GM12875 (cell line): ENCODE results near the gene ATF7.
"Not testable (repeated sequence)": the region's sequence is repeated elsewhere in the genome, so short reads cannot be mapped to it uniquely, and the experiment has no call there.

Experiments used
- H3K4me3 ChIP-seq: one replicate; pipeline ENCODE4 v1.5.1; 2011; ENCODE audit warnings: low read depth, low read length, control low read depth
- TF ChIP-seq, protein P1 (sequence below): IDR thresholded peaks from 2 replicates; pipeline ENCODE4 v1.5.1; 2011; ENCODE audit warnings: low read depth, mild to moderate bottlenecking, control low read depth, inconsistent platforms, low read length, moderate library complexity, borderline replicate concordance; ENCODE audit not compliant: insufficient read depth

The ATF7 gene

DNA sequence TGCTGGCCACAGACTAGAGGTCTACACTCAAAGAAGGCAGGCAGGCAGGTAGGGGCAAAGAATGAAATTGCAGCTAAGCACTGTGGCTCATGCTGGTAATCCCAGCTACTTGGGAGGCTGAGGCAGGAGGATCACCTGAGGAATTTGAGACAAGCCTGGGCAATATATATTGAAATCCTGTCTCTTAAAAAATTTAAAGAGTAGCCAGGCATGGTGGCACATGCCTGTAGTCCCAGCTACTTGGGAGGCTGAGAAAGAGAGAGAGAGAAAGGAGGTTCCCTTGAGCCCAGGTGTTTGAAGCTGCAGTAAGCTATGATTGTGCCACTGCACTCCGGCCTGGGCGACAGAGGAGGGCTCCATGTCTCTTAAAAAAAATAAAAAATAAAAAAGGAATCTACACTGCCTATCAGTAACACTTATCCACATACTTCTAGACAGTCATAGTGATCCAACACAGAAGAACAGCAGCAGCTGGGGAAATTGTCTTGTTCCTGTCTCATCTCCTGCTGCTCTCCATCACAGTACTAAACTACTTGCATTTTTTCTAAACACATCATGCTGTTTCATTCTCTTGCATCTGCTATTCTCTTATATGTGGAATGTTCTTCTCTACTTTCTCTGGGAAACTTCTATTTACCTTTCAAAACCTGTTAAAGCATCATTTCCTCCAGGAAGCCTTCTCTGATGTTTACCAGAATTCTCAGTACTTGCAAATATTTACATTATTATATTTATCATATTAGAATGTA, 57.2 kb downstream of the ATF7 start:
- H3K4me3 ChIP-seq: no peak overlapping the region
- TF ChIP-seq, protein P1, sequence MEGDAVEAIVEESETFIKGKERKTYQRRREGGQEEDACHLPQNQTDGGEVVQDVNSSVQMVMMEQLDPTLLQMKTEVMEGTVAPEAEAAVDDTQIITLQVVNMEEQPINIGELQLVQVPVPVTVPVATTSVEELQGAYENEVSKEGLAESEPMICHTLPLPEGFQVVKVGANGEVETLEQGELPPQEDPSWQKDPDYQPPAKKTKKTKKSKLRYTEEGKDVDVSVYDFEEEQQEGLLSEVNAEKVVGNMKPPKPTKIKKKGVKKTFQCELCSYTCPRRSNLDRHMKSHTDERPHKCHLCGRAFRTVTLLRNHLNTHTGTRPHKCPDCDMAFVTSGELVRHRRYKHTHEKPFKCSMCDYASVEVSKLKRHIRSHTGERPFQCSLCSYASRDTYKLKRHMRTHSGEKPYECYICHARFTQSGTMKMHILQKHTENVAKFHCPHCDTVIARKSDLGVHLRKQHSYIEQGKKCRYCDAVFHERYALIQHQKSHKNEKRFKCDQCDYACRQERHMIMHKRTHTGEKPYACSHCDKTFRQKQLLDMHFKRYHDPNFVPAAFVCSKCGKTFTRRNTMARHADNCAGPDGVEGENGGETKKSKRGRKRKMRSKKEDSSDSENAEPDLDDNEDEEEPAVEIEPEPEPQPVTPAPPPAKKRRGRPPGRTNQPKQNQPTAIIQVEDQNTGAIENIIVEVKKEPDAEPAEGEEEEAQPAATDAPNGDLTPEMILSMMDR: no peak

DNA sequence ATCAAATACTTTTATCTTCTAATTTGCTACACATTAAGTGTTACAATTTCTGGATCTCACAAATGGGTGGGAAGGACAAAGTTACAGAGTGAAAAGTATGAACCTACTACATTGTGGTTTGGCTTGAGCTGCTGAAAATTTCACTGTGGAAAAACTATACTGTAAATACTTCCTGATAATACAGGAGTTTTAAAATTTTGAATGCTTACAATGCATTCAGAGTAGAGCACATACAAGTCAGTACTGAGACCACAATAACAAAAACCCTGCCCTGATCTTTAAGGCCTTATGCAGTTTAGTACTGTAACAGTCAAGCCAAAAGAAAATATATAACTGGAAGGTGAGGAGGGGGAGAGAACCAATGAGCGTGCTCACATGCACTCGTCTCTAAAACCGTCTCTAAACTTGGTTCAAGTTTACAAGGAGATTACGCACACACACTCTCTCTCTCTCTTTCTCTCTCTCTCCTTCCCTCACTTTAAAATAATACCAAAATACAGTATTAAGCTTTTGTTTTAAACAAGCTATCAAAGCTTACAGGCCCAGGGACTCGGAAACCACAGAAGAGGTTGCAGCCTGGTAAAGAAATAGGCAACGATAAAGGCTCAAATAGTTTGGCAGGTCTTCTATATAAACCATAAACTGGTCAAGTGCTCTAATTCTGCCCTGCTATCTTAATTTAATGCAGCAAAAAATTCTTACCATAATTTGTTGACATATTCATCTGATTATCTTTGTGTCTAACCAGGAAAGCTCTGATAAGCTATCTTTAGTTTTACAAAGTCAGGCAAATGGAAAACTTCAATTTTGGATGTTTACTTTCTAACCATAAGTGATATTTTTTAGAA, 58.0 kb downstream of the ATF7 start:
- TF ChIP-seq, protein P1: no peak
- H3K4me3 ChIP-seq: no peak overlapping the region

GRCh38 chr12:53565376-53565775, 60.8 kb downstream of the ATF7 start:
- H3K4me3 ChIP-seq: not testable (repeated sequence)

DNA sequence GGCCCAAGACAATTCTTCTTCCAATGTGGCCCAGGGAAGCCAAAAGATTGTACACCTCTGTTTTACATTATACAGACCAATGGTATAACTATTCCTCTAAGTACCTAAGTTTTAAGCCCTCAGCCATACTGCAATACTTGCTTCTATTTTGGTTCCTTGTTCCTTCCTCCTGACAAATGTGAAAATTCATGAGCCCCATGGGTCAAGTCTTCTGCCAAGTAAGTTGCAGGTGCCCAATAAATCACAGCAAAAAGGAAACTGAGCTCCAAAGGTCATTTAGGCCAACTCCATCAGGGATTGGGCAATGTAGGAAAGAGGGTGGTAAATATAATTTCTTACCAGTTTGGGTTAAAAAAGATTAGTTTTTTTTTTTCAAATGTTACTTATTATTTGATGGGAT, 61.2 kb downstream of the ATF7 start:
- TF ChIP-seq, protein P1: no peak
- H3K4me3 ChIP-seq: no peak overlapping the region

DNA sequence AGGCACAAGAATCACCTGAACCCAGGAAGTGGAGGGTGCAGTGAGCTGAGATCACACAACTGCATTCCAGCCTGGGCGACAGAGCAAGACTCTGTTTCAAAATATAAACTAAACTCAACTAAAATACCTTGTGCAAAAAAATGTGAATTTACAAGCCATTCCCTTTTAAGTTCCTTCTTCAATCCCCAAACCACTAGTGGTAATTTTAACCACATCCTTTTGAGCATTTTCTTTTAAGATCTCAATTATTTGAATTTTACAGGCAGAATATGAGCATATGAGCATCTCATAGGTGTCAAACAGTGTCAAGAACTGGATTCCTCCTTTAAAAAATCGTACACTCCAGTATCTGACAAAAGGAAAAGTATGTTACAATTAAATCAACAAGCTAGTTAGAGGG, 61.9 kb downstream of the ATF7 start:
- H3K4me3 ChIP-seq: no peak overlapping the region
- TF ChIP-seq, protein P1: no peak

DNA sequence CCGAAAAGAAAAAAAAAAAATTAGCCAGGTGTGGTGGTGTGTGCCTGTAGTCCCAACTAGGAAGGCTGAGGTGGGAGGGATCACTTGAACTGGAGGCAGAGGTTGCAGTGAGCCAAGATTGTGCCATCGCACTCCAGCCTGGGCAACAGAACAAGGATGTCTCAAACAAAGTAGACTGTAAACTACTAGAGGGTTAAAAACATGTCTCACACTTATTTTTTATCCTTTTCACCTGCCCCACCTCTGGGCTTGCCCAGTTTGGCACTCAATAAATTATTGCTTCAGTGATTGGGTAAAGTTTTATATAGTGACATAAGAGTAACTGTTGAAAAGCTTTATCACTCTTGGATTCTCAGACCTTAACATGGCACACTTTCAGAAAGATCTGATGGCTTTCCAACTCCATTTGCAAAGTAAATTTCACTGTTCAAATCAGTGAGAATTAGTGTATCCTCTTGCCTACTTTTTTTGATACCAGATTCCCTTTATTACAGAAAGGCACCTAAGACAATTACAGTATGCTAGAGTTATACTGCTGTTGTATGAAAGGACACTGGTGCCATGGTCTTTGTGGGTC, 62.6 kb downstream of the ATF7 start:
- H3K4me3 ChIP-seq: no peak overlapping the region
- TF ChIP-seq, protein P1: no peak

- H3K4me3 ChIP-seq: no peak overlapping the region
Measured at GRCh38 chr12:53561590-53561953, 64.6 kb downstream of the ATF7 start.

More at GRCh38 chr12:53561590-53561953, 64.6 kb downstream of the ATF7 start:
- TF ChIP-seq, protein P1: no peak
